Transverse colon (tissue), 3 donors: ENCODE measurements around the gene CBX8.

Experiments used
- POLR2A ChIP-seq: fragments of 450-650 bp; IDR thresholded peaks from one replicate; pipeline ENCODE4 v1.6.1; 2016; ENCODE audit warnings: antibody characterized with exemption, mild to moderate bottlenecking, moderate library complexity
- TF ChIP-seq, protein P1 (sequence below), 5 experiments: fragments of 200-600 bp in 3 of 5; fragments of 450-650 bp in 2 of 5; sonication (generic) in 3 of 5; IDR thresholded peaks; 1 replicate in 2 of 5; 2 replicates in 3 of 5; pipeline ENCODE4 v1.5.1; 2016 to 2017; ENCODE audit warnings: antibody characterized with exemption in 5 of 5, inconsistent platforms in 3 of 5, mild to moderate bottlenecking in 2 of 5, moderate library complexity in 1 of 5

- TF ChIP-seq POLR2A = no peak
- TF ChIP-seq, protein P1, sequence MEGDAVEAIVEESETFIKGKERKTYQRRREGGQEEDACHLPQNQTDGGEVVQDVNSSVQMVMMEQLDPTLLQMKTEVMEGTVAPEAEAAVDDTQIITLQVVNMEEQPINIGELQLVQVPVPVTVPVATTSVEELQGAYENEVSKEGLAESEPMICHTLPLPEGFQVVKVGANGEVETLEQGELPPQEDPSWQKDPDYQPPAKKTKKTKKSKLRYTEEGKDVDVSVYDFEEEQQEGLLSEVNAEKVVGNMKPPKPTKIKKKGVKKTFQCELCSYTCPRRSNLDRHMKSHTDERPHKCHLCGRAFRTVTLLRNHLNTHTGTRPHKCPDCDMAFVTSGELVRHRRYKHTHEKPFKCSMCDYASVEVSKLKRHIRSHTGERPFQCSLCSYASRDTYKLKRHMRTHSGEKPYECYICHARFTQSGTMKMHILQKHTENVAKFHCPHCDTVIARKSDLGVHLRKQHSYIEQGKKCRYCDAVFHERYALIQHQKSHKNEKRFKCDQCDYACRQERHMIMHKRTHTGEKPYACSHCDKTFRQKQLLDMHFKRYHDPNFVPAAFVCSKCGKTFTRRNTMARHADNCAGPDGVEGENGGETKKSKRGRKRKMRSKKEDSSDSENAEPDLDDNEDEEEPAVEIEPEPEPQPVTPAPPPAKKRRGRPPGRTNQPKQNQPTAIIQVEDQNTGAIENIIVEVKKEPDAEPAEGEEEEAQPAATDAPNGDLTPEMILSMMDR (IDR thresholded peaks at IDR 0.05) = no peak
These were observed 36.5 kb downstream of the CBX8 start for GRCh38 chr17:79760197-79760906.
